ENCODE results near the gene RAD52.

GRCh38 chr12:907413-908185 lies 41.9 kb downstream of the RAD52 start:
- TF ChIP-seq CTCF (IDR thresholded peaks at IDR 0.05) (no peak), POLR2A (IDR thresholded peaks at IDR 0.05) (no peak)
